GM12873 (cell line): Measurements from ENCODE around the gene STX19.

Experiments
- CTCF ChIP-seq: IDR thresholded peaks from 2 replicates; pipeline ENCODE4 v1.5.1; 2012; ENCODE audit warnings: low read depth, mild to moderate bottlenecking, moderate library complexity, low read length, control low read depth; ENCODE audit not compliant: insufficient read depth; ENCODE audit errors: missing control alignments

STX19 gene

DNA sequence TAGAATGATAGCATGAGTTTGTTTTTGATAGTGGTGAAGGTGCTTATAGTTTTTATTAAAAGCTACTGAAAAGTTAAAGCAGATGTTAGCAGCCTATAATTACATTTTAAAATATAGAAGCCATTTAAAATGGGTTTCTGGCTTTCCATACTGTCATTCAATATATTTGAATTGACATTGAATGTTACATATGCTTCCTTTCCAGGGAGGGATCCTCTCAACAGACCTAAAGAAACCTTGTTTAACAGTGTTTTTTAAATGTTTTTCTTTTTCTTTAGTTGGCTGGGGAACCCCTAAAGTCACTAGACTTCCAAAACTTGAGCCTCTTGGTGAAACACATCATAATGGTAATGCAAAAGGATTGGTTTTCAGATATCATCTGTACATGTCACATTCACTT, 22.1 kb upstream of the STX19 start:
- TF ChIP-seq CTCF = no peak

DNA sequence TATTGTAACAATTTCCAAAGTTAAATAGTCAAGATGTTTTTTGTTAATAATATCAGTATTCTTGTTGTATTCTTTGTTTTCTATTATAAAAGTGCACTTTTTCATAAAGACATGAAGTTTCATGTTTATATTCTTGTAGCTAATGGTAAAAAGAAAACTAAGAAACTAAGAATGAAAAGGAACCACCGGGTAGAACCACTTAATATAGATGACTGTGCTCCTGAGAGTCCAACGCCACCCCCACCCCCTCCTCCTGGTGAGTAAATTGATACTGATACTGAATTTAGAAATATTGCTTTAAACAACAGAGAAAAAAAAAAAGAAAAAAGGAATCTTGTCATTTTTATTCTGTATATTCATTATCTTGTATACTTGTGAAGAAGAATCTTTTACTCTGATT, 20.9 kb upstream of the STX19 start:
- TF ChIP-seq CTCF = no peak

GRCh38 chr3:94046533-94046932, 18.1 kb upstream of the STX19 start:
- no peak for TF ChIP-seq CTCF

DNA sequence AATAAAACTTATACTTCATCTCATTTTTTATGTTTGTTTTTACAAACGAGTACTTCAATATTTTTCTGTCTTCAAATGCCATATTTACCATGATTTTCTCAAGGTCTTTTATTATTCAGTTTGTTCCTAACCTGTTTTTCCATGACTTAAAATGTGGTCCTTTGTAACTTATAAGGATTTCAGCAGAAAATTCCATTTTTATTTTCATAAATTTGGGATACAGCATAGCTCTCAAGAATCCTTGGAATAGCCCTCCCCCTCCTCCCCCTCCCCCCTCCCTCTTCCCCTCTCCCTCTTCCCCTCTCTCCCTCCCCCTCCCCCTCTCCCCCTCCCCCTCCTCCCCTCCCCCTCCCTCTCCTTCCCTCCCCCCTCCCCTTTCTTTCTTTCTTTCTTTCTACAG, 14.9 kb upstream of the STX19 start:
- TF ChIP-seq CTCF = no peak

GRCh38 chr3:94036909-94037507, 8.6 kb upstream of the STX19 start:
- peak; percentile 66 for TF ChIP-seq CTCF

DNA sequence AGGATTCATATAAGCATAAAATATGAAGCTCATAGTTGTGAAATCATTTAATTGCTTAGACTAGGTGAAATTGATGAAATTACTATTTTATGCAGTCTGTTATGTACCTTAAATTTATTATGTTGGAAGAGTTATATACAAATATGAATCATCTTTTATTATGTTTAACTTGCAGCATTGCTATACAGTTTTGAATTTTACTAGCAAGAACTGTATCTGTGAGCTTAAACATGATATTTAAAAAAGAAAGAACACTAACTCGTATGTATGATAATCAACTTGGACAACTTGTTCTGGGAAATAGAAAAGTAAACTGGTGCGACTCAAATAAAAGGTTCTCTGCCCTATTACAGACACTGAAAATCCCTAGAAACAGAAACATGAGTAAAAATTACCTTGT, 1.8 kb downstream of the STX19 start:
- TF ChIP-seq CTCF = no peak

DNA sequence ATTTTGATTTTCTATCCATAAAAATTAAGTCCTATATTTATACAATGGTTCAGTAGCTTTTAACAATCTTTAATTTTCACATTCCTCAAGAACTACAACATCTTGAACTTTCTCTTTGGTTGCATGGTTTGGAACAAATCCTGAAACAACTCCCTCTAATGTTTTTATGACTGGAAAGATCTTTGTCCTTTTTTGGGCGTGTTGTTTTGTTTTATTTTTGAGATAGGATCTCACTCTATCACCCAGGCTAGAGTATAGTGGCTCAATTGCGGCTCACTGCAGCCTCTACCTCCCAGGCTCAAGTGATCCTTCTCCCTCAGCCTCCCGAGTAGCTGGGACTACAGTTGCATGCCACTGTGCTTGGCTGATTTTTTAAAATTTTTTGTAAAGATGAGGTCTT, 4.0 kb downstream of the STX19 start:
- no peak for TF ChIP-seq CTCF
